LNCaP clone FGC (cell line): ENCODE data around the gene SERPINI1.

ENCODE experiments used
- DNase-seq: peaks from one replicate; pipeline ENCODE4 v3.0.0-alpha.2; 2011; ENCODE audit warnings: low read depth
- H3K4me3 ChIP-seq: 2 replicates; pipeline ENCODE4 v1.5.1; 2011; ENCODE audit warnings: mild to moderate bottlenecking, low read depth, low read length, control low read depth
- TF ChIP-seq, protein P1 (sequence below): IDR thresholded peaks from 2 replicates; pipeline ENCODE4 v1.5.1; 2012; ENCODE audit warnings: mild to moderate bottlenecking; ENCODE audit not compliant: control insufficient read depth, insufficient read depth; ENCODE audit errors: extremely low read depth

Gene SERPINI1

GRCh38 chr3:167709690-167710089 is 25.8 kb upstream of the SERPINI1 start:
- no peak overlapping the region for H3K4me3 ChIP-seq
- TF ChIP-seq, protein P1, sequence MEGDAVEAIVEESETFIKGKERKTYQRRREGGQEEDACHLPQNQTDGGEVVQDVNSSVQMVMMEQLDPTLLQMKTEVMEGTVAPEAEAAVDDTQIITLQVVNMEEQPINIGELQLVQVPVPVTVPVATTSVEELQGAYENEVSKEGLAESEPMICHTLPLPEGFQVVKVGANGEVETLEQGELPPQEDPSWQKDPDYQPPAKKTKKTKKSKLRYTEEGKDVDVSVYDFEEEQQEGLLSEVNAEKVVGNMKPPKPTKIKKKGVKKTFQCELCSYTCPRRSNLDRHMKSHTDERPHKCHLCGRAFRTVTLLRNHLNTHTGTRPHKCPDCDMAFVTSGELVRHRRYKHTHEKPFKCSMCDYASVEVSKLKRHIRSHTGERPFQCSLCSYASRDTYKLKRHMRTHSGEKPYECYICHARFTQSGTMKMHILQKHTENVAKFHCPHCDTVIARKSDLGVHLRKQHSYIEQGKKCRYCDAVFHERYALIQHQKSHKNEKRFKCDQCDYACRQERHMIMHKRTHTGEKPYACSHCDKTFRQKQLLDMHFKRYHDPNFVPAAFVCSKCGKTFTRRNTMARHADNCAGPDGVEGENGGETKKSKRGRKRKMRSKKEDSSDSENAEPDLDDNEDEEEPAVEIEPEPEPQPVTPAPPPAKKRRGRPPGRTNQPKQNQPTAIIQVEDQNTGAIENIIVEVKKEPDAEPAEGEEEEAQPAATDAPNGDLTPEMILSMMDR: no peak
- no peak for DNase-seq

- TF ChIP-seq, protein P1: no peak
- no peak for DNase-seq
Measured at GRCh38 chr3:167710552-167710951, 25.0 kb upstream of the SERPINI1 start.

GRCh38 chr3:167711439-167711838 is 24.1 kb upstream of the SERPINI1 start:
- H3K4me3 ChIP-seq: no peak overlapping the region
- no peak for DNase-seq
- TF ChIP-seq, protein P1: no peak

More at GRCh38 chr3:167710552-167710951, 25.0 kb upstream of the SERPINI1 start:
- no peak overlapping the region for H3K4me3 ChIP-seq

- H3K4me3 ChIP-seq: no peak overlapping the region
- DNase-seq: no peak
- TF ChIP-seq, protein P1: no peak
Measured at GRCh38 chr3:167712445-167712844, 23.1 kb upstream of the SERPINI1 start.

- TF ChIP-seq, protein P1: no peak
- H3K4me3 ChIP-seq: no peak overlapping the region
- no peak for DNase-seq
Measured at GRCh38 chr3:167714871-167715270, 20.6 kb upstream of the SERPINI1 start.

GRCh38 chr3:167716920-167717319 is 18.6 kb upstream of the SERPINI1 start:
- no peak overlapping the region for H3K4me3 ChIP-seq
- DNase-seq: peak; percentile 78
- TF ChIP-seq, protein P1: no peak

DNA sequence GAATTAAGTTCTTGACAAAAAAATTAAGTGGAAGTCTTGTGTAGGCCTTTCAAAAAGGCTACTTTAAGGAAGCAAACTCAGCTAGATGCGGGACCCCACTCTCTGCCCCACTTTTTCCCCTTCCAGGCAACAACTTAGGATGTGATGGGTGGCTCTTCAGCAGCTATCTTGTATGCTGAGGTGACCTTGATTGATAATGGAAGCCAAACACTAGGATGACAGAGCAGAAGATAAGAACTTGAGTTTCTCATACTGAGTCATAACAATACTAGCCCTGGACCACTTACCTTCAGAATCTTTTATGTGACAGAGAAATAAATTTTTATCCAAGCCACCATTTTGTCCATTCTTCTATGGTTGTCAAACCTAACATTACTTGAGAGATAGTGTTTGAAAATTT is 16.9 kb upstream of the SERPINI1 start:
- TF ChIP-seq, protein P1: no peak
- no peak for DNase-seq
- H3K4me3 ChIP-seq: no peak overlapping the region
